Natural killer cell (primary cell): ENCODE measurements around the gene CDCA3. TPM values are rescaled to one million over a fixed set of nuclear protein-coding genes. Genes with fewer than 3 reads are reported as not detected.

Experiments used
- ATAC-seq, 3 donors: fragments of 150-1000 bp in 2 of 3; fragments of 200-7000 bp in 1 of 3; cut with Tn5 transposase; 1 replicate in 1 of 3; 2 replicates in 2 of 3; pipeline ENCODE4 v1.10.0; 2021; ENCODE audit warnings: mild to moderate bottlenecking in 2 of 3, moderate library complexity in 2 of 3
- DNase-seq, 2 donors: peaks; one replicate each; pipeline versions ENCODE4 v3.0.0 to v3.0.0-alpha.2; 2013 to 2021; ENCODE audit warnings: mixed read lengths in 1 of 2
- H3K27ac ChIP-seq: one replicate; pipeline ENCODE4 v1.5.1; 2013; ENCODE audit warnings: mild to moderate bottlenecking, low read length
- H3K27me3 ChIP-seq: one replicate; pipeline ENCODE4 v1.6.1; 2013; ENCODE audit warnings: low read length; ENCODE audit not compliant: control insufficient read depth, insufficient read depth
- H3K36me3 ChIP-seq: one replicate; pipeline ENCODE4 v1.6.1; 2013; ENCODE audit warnings: low read length; ENCODE audit not compliant: control insufficient read depth, insufficient read depth
- H3K4me1 ChIP-seq: one replicate; pipeline ENCODE4 v1.6.1; 2013; ENCODE audit warnings: low read length; ENCODE audit not compliant: control insufficient read depth, insufficient read depth
- H3K4me3 ChIP-seq: one replicate; pipeline ENCODE4 v1.5.1; 2013; ENCODE audit warnings: low read length
- H3K9me3 ChIP-seq: one replicate; pipeline ENCODE4 v1.6.1; 2013; ENCODE audit warnings: low read length; ENCODE audit not compliant: control insufficient read depth, insufficient read depth
- H3K27ac Mint-ChIP-seq, 2 donors: one replicate each; pipeline ENCODE4 v1.8.0; 2022; ENCODE audit warnings: mild to moderate bottlenecking in 2 of 2, mixed read lengths in 2 of 2, moderate library complexity in 1 of 2
- H3K27me3 Mint-ChIP-seq, 2 donors: one replicate each; pipeline ENCODE4 v1.8.0; 2022; ENCODE audit warnings: low read depth in 2 of 2, mixed read lengths in 2 of 2
- H3K36me3 Mint-ChIP-seq: one replicate; pipeline ENCODE4 v1.8.0; 2022; ENCODE audit warnings: mixed read lengths
- H3K4me1 Mint-ChIP-seq, 2 donors: one replicate each; pipeline ENCODE4 v1.8.0; 2022; ENCODE audit warnings: mixed read lengths in 2 of 2
- H3K4me3 Mint-ChIP-seq: one replicate; pipeline ENCODE4 v1.8.0; 2022; ENCODE audit warnings: mild to moderate bottlenecking, moderate library complexity, mixed read lengths
- H3K9me3 Mint-ChIP-seq, 2 donors: one replicate each; pipeline ENCODE4 v1.8.0; 2022; ENCODE audit warnings: mixed read lengths in 2 of 2
- WGBS: methylation state at CpG from one replicate; pipeline ENCODE4 v1.1.7; 2013; ENCODE audit warnings: missing lambda C conversion rate; ENCODE audit not compliant: insufficient coverage; 5-methylcytosine and 5-hydroxymethylcytosine counted together
- intact Hi-C: fragments of 100-400 bp; cut with micrococcal nuclease; formaldehyde crosslinking; loops from one replicate; pipeline ENCODE4 v1.14.2; 2022
- total RNA-seq, 4 donors: library from RNA; stranded (reverse); fragments of 120-200 nt in 1 of 4; gene quantifications; one replicate each; pipeline versions ENCODE4 v1.2.3 to v1.2.4, GENCODE V29; 2013 to 2022
- TF ChIP-seq, protein P1 (sequence below): fragments of 200-600 bp; IDR thresholded peaks from one replicate; pipeline ENCODE4 v1.8.0; 2022; ENCODE audit warnings: antibody characterized with exemption

CDCA3 gene
- total RNA-seq, 3 donors from 2014 or later (not counting 1 experiment from before 2014, with no cell fraction given), result 1.4 to 3.3 (median 1.4) TPM

DNA sequence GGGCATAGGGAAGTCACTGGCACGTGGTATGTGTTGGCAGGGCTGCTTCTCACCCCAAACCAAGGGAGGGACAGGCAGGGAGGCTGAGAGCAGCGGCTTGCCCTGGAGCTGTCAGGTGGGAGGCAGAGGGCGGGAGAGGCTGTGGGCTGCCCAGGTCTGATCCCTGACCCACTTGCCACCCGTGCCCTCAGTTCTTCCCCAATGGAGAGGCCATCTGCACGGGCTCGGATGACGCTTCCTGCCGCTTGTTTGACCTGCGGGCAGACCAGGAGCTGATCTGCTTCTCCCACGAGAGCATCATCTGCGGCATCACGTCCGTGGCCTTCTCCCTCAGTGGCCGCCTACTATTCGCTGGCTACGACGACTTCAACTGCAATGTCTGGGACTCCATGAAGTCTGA, 5.7 kb downstream of the CDCA3 start:
- intact Hi-C loops, result no loop called here
- peaks cover 0 to 10% of the 10 kb centered on the region in 2 donors for H3K4me1 Mint-ChIP-seq
- WGBS, result 94% methylated on average over 17 of the region's 17 CpGs
- H3K9me3 Mint-ChIP-seq, result no peaks in the 10 kb centered on the region
- TF ChIP-seq, protein P1, sequence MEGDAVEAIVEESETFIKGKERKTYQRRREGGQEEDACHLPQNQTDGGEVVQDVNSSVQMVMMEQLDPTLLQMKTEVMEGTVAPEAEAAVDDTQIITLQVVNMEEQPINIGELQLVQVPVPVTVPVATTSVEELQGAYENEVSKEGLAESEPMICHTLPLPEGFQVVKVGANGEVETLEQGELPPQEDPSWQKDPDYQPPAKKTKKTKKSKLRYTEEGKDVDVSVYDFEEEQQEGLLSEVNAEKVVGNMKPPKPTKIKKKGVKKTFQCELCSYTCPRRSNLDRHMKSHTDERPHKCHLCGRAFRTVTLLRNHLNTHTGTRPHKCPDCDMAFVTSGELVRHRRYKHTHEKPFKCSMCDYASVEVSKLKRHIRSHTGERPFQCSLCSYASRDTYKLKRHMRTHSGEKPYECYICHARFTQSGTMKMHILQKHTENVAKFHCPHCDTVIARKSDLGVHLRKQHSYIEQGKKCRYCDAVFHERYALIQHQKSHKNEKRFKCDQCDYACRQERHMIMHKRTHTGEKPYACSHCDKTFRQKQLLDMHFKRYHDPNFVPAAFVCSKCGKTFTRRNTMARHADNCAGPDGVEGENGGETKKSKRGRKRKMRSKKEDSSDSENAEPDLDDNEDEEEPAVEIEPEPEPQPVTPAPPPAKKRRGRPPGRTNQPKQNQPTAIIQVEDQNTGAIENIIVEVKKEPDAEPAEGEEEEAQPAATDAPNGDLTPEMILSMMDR, result no peak
- no peak overlapping the region for H3K4me3 Mint-ChIP-seq
- H3K36me3 Mint-ChIP-seq, result no peaks in the 10 kb centered on the region
- H3K27me3 ChIP-seq, result no peaks in the 10 kb centered on the region
- no peak overlapping the region for H3K27ac ChIP-seq
- no peak for ATAC-seq
- no peak overlapping the region for H3K4me3 ChIP-seq
- no peaks in the 10 kb centered on the region for H3K27me3 Mint-ChIP-seq
- no peak overlapping the region for H3K27ac Mint-ChIP-seq
- H3K36me3 ChIP-seq, result no peaks in the 10 kb centered on the region
- H3K4me1 ChIP-seq, result peaks cover 4% of the 10 kb centered on the region
- H3K9me3 ChIP-seq, result no peaks in the 10 kb centered on the region
- no peak for DNase-seq

DNA sequence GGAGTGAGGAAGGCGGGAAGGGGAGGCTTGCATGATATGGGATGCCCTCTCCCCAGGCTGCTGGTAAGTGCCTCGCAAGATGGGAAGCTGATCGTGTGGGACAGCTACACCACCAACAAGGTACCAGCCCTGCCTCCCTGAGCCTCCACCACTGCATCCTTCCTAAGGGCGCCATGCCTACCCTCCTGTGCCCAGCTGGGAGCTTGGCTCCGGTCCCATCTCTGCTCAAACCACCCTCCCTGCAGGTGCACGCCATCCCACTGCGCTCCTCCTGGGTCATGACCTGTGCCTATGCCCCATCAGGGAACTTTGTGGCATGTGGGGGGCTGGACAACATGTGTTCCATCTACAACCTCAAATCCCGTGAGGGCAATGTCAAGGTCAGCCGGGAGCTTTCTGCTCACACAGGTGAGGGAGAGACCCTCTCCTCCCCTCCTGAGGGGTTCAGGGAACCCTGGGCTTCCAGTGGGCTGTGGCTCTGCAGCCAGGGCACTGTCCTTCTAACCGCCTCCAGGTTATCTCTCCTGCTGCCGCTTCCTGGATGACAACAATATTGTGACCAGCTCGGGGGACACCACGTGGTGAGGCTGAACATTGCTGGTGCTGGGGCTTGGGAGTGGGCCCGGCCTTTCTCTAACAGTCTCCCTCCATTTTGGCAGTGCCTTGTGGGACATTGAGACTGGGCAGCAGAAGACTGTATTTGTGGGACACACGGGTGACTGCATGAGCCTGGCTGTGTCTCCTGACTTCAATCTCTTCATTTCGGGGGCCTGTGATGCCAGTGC, 7.8 kb downstream of the CDCA3 start:
- intact Hi-C loops, result no loop called here
- Histone ChIP-seq H3K9me3 (no peaks in the 10 kb centered on the region), H3K4me3 (no peak overlapping the region), H3K36me3 (no peaks in the 10 kb centered on the region), H3K27me3 (no peaks in the 10 kb centered on the region), H3K4me1 (no peaks in the 10 kb centered on the region), H3K27ac (no peak overlapping the region)
- Mint-ChIP-seq H3K27ac (no peak overlapping the region), H3K9me3 (no peaks in the 10 kb centered on the region), H3K4me1 (no peaks in the 10 kb centered on the region), H3K36me3 (no peaks in the 10 kb centered on the region), H3K27me3 (no peaks in the 10 kb centered on the region), H3K4me3 (no peak overlapping the region)
- TF ChIP-seq, protein P1, result no peak
- DNase-seq (no peak), ATAC-seq (no peak)
- 90% methylated on average over 16 of the region's 16 CpGs for WGBS

DNA sequence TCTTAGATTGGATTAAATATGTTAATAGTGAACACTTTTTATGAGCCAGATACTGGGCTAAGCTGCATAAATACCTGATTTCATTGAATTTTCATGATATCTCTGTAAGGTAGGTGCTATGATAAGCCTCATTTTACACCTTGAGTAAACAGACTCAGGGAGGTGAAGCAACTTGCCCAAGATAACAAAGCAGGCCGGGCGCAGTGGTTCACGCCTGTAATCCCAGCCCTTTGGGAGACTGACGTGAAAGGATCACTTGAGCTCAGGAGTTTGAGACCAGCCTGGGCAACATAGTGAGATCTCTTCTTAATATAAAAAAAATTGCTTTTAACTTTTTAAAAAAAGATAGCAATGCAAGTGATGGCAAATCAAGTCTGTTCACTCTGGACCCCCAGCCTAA, 9.0 kb downstream of the CDCA3 start:
- intact Hi-C loops, result no loop called here
- no peak for ATAC-seq
- Histone ChIP-seq H3K27me3 (no peaks in the 10 kb centered on the region), H3K4me3 (no peak overlapping the region), H3K36me3 (no peaks in the 10 kb centered on the region), H3K27ac (no peak overlapping the region), H3K9me3 (no peaks in the 10 kb centered on the region), H3K4me1 (no peaks in the 10 kb centered on the region)
- WGBS, result 96% methylated on average over 4 of the region's 4 CpGs
- no peaks in the 10 kb centered on the region for H3K27me3 Mint-ChIP-seq
- H3K9me3 Mint-ChIP-seq, result no peaks in the 10 kb centered on the region
- no peak for DNase-seq
- H3K4me1 Mint-ChIP-seq, result no peaks in the 10 kb centered on the region
- H3K27ac Mint-ChIP-seq, result no peak overlapping the region
- H3K4me3 Mint-ChIP-seq, result no peak overlapping the region
- no peaks in the 10 kb centered on the region for H3K36me3 Mint-ChIP-seq
- TF ChIP-seq, protein P1, result no peak
